Spleen (tissue), 7 donors: Measurements from ENCODE around the gene L3HYPDH.

ENCODE experiments used
- POLR2A ChIP-seq, 3 donors: fragments of 450-650 bp; IDR thresholded peaks; one replicate each; pipeline ENCODE4 v1.5.1; 2017; ENCODE audit warnings: antibody characterized with exemption in 3 of 3, mild to moderate bottlenecking in 1 of 3
- POLR2AphosphoS5 ChIP-seq, 3 donors: sonication (generic); formaldehyde crosslinking; IDR thresholded peaks; one replicate each; pipeline ENCODE4 v1.5.1; 2017; ENCODE audit warnings: antibody characterized with exemption in 3 of 3
- TF ChIP-seq, protein P1 (sequence below), 11 experiments: fragments of 200-600 bp in 7 of 11; fragments of 450-650 bp in 4 of 11; sonication (generic) in 4 of 11; IDR thresholded peaks in 8 of 11; conservative IDR thresholded peaks in 3 of 11; 1 replicate in 7 of 11; 2 replicates in 4 of 11; pipeline versions ENCODE4 v1.4.0 to v1.8.0; 2016 to 2021; ENCODE audit warnings: antibody characterized with exemption in 11 of 11, inconsistent platforms in 4 of 11, mild to moderate bottlenecking in 1 of 11
- donor health status: DM: no; HTN: no; CAD: no; lungs with moderate emphysema.
- donor health status: DM: no; HTN: no; CAD: no.
- donor health status: DM: no; HTN: no; CAD: no.

DNA sequence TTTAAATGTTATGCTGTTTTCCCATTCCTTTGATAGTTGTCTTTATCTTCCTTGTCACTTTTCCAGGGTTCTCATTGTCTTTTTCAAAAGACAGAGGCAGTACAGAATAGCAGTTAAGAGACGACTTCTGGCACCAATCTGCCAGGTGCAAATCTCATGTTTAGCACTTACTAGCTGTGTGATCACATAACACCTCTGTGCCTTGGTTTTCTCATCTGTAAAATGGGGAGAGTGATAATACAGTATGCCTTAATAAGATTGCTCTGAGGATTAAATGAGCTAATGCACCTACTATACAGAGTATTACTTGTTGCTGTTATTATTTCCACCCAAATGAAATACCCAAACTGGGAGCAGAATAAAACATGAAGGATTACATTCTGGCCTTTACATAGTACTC, 23.8 kb downstream of the L3HYPDH start:
- TF ChIP-seq POLR2A (IDR thresholded peaks at IDR 0.05): no peak
- TF ChIP-seq, protein P1, sequence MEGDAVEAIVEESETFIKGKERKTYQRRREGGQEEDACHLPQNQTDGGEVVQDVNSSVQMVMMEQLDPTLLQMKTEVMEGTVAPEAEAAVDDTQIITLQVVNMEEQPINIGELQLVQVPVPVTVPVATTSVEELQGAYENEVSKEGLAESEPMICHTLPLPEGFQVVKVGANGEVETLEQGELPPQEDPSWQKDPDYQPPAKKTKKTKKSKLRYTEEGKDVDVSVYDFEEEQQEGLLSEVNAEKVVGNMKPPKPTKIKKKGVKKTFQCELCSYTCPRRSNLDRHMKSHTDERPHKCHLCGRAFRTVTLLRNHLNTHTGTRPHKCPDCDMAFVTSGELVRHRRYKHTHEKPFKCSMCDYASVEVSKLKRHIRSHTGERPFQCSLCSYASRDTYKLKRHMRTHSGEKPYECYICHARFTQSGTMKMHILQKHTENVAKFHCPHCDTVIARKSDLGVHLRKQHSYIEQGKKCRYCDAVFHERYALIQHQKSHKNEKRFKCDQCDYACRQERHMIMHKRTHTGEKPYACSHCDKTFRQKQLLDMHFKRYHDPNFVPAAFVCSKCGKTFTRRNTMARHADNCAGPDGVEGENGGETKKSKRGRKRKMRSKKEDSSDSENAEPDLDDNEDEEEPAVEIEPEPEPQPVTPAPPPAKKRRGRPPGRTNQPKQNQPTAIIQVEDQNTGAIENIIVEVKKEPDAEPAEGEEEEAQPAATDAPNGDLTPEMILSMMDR (IDR thresholded peaks at IDR 0.05 in 8 of 11, conservative IDR thresholded peaks at IDR 0.05 in 3 of 11): no peak
- no peak for TF ChIP-seq POLR2AphosphoS5 (IDR thresholded peaks at IDR 0.05)
